WI38 (cell line): ENCODE results near the gene MYH16.
"Not testable (repeated sequence)": the region's sequence is repeated elsewhere in the genome, so short reads cannot be mapped to it uniquely, and the experiment has no call there.

Experiments used
- H3K4me3 ChIP-seq: 2 replicates; pipeline ENCODE4 v1.5.1; 2011; ENCODE audit warnings: low read depth, mild to moderate bottlenecking, control low read depth, low read length
- CTCF ChIP-seq: IDR thresholded peaks from 2 replicates; pipeline ENCODE4 v1.5.1; 2012; ENCODE audit warnings: low read depth, mild to moderate bottlenecking, control low read depth, low read length

MYH16 gene

GRCh38 chr7:99272476-99273045 is at the start of gene MYH16:
Gene MYH16, plus strand, starts transcription at chr7:99272839.
- no peak for TF ChIP-seq CTCF

GRCh38 chr7:99224263-99224898 is 48.3 kb upstream of the MYH16 start:
- not testable (repeated sequence) for H3K4me3 ChIP-seq

More at GRCh38 chr7:99272476-99273045, at the start of gene MYH16:
- no peak within 1 kb of the TSS for H3K4me3 ChIP-seq

GRCh38 chr7:99224899-99225265 is 47.8 kb upstream of the MYH16 start:
- TF ChIP-seq CTCF: no peak
- no peak overlapping the region for H3K4me3 ChIP-seq

- no peak for TF ChIP-seq CTCF
- H3K4me3 ChIP-seq: no peak overlapping the region
Measured at GRCh38 chr7:99229234-99229633, 43.4 kb upstream of the MYH16 start.

GRCh38 chr7:99232082-99232770 is 40.4 kb upstream of the MYH16 start:
- no peak for TF ChIP-seq CTCF
- H3K4me3 ChIP-seq: no peak overlapping the region

GRCh38 chr7:99232955-99233354 is 39.7 kb upstream of the MYH16 start:
- H3K4me3 ChIP-seq: not testable (repeated sequence)

- no peak overlapping the region for H3K4me3 ChIP-seq
- TF ChIP-seq CTCF: no peak
Measured at GRCh38 chr7:99234185-99234584, 38.5 kb upstream of the MYH16 start.

- TF ChIP-seq CTCF: no peak
- no peak overlapping the region for H3K4me3 ChIP-seq
Measured at GRCh38 chr7:99235925-99236324, 36.7 kb upstream of the MYH16 start.

- H3K4me3 ChIP-seq: not testable (repeated sequence)
Measured at GRCh38 chr7:99237876-99238275, 34.8 kb upstream of the MYH16 start.
